SK-N-SH (cell line): ENCODE data around the gene PSMB9. TPM values are rescaled to one million over a fixed set of nuclear protein-coding genes. Genes with fewer than 3 reads are reported as not detected.

ENCODE experiments used
- CTCF ChIA-PET: fragments of 300-600, 350-600 bp; formaldehyde crosslinking; extraction: SDS; loops from one replicate; lab custom pipeline; 2021; lab: Yijun Ruan, JAX
- POLR2A ChIA-PET: fragments of 350-600 bp; sonication (Branson Sonifier 250); formaldehyde crosslinking; extraction: SDS; loops from one replicate; lab custom pipeline; 2020; ENCODE audit warnings: antibody characterized with exemption, inconsistent platforms; lab: Yijun Ruan, JAX
- DNase-seq: peaks from one replicate; pipeline ENCODE4 v3.0.0; 2012
- H2AFZ ChIP-seq: fragments of 200-600 bp; sonication (generic); 2 replicates; pipeline ENCODE4 v1.8.1; 2016; ENCODE audit warnings: antibody characterized with exemption, mild to moderate bottlenecking, low read depth
- H3F3A ChIP-seq: fragments of 200-600 bp; sonication (generic); replicated peaks from 2 replicates; pipeline ENCODE3; 2016; ENCODE audit warnings: antibody characterized with exemption, mild to moderate bottlenecking; ENCODE audit not compliant: insufficient read depth
- H3K27ac ChIP-seq, 2 experiments: fragments of 200-500 bp in 1 of 2; fragments of 200-600 bp in 1 of 2; sonication (Bioruptor generic) in 1 of 2; sonication (generic), shearing (Covaris generic) in 1 of 2; 2 replicates each; pipeline versions ENCODE4 v1.5.1 to v1.6.1; 2014 to 2016; ENCODE audit warnings: low read depth in 2 of 2, inconsistent platforms in 1 of 2, low read length in 1 of 2, mild to moderate bottlenecking in 1 of 2, mixed read lengths in 1 of 2
- H3K27me3 ChIP-seq: fragments of 200-600 bp; sonication (generic), shearing (Covaris generic); 2 replicates; pipeline ENCODE4 v1.6.1; 2016; ENCODE audit warnings: mixed run types; ENCODE audit not compliant: insufficient read depth
- H3K36me3 ChIP-seq, 2 experiments: fragments of 200-500 bp in 1 of 2; fragments of 200-600 bp in 1 of 2; sonication (Bioruptor generic) in 1 of 2; sonication (generic) in 1 of 2; replicated peaks in 1 of 2; 2 replicates each; pipeline versions ENCODE3 to v1.5.1; 2014 to 2016; ENCODE audit warnings: low read length in 1 of 2, mild to moderate bottlenecking in 1 of 2; ENCODE audit not compliant: insufficient read depth in 2 of 2, control insufficient read depth in 1 of 2
- H3K4me1 ChIP-seq, 2 experiments: fragments of 200-500 bp in 1 of 2; fragments of 200-600 bp in 1 of 2; sonication (Bioruptor generic) in 1 of 2; sonication (generic), shearing (Covaris generic) in 1 of 2; 2 replicates each; pipeline versions ENCODE4 v1.5.1 to v1.6.1; 2014 to 2016; ENCODE audit warnings: low read depth in 1 of 2, low read length in 1 of 2, mixed run types in 1 of 2; ENCODE audit not compliant: insufficient read depth in 2 of 2, control insufficient read depth in 1 of 2
- H3K4me2 ChIP-seq: fragments of 200-600 bp; sonication (generic), shearing (Covaris generic); 2 replicates; pipeline ENCODE4 v1.6.1; 2017; ENCODE audit warnings: mixed run types
- H3K4me3 ChIP-seq, 2 experiments: fragments of 200-500 bp in 1 of 2; fragments of 200-600 bp in 1 of 2; sonication (Bioruptor generic) in 1 of 2; sonication (generic), shearing (Covaris generic) in 1 of 2; 2 replicates each; pipeline versions ENCODE4 v1.5.1 to v1.8.1; 2014 to 2016; ENCODE audit warnings: low read depth in 2 of 2, inconsistent platforms in 1 of 2, low read length in 1 of 2, mild to moderate bottlenecking in 1 of 2, mixed read lengths in 1 of 2, moderate library complexity in 1 of 2
- H3K79me2 ChIP-seq: fragments of 200-600 bp; sonication (generic); 2 replicates; pipeline ENCODE4 v1.8.1; 2017; ENCODE audit warnings: mild to moderate bottlenecking; ENCODE audit not compliant: insufficient read depth
- H3K9ac ChIP-seq: fragments of 200-600 bp; sonication (generic); 2 replicates; pipeline ENCODE4 v1.6.1; 2017; ENCODE audit warnings: mixed run types
- H3K9me2 ChIP-seq: fragments of 200-600 bp; sonication (generic); 2 replicates; pipeline ENCODE4 v1.6.1; 2017; ENCODE audit warnings: mixed run types
- H3K9me3 ChIP-seq: fragments of 200-600 bp; sonication (generic); 2 replicates; pipeline ENCODE4 v1.6.1; 2017; ENCODE audit warnings: mixed run types, mild to moderate bottlenecking, moderate library complexity
- H4K20me1 ChIP-seq: fragments of 200-600 bp; sonication (generic); 2 replicates; pipeline ENCODE4 v1.6.1; 2017; ENCODE audit warnings: mild to moderate bottlenecking, mixed run types; ENCODE audit not compliant: insufficient read depth
- ELF1 ChIP-seq: IDR thresholded peaks from 2 replicates; pipeline ENCODE4 v1.4.0; 2012
- FOSL2 ChIP-seq: IDR thresholded peaks from 2 replicates; pipeline ENCODE4 v1.4.0; 2012; ENCODE audit warnings: low read depth, mild to moderate bottlenecking, moderate library complexity, borderline replicate concordance
- FOXJ3 ChIP-seq: sonication (generic); formaldehyde crosslinking; IDR thresholded peaks from 2 replicates; pipeline ENCODE4 v1.5.1; 2020; ENCODE audit warnings: mild to moderate bottlenecking, missing genetic modification reagents
- GATA2 ChIP-seq: sonication (generic); formaldehyde crosslinking; IDR thresholded peaks from 2 replicates; pipeline ENCODE4 v1.5.0; 2020; ENCODE audit warnings: mild to moderate bottlenecking, missing genetic modification reagents
- JUND ChIP-seq: IDR thresholded peaks from 2 replicates; pipeline ENCODE4 v1.4.0; 2012
- MXI1 ChIP-seq: IDR thresholded peaks from 2 replicates; pipeline ENCODE4 v1.6.1; 2012; ENCODE audit warnings: mild to moderate bottlenecking, low read depth, low read length, improper control_type of control experiment
- NFIC ChIP-seq: IDR thresholded peaks from 2 replicates; pipeline ENCODE4 v1.4.0; 2012; ENCODE audit warnings: borderline replicate concordance
- PBX3 ChIP-seq: IDR thresholded peaks from 2 replicates; pipeline ENCODE4; 2012
- POLR2AphosphoS5 ChIP-seq: IDR thresholded peaks from 2 replicates; pipeline ENCODE4 v1.6.1; 2012; ENCODE audit warnings: low read depth, low read length
- SIN3A ChIP-seq: IDR thresholded peaks from 2 replicates; pipeline ENCODE4 v1.6.1; 2012; ENCODE audit warnings: low read depth, mild to moderate bottlenecking, low read length, moderate library complexity, borderline replicate concordance
- SMC3 ChIP-seq: IDR thresholded peaks from 2 replicates; pipeline ENCODE4 v1.6.1; 2012; ENCODE audit warnings: low read depth, low read length, improper control_type of control experiment
- TCF12 ChIP-seq: IDR thresholded peaks from 2 replicates; pipeline ENCODE4 v1.4.0; 2012
- USF1 ChIP-seq: IDR thresholded peaks from 2 replicates; pipeline ENCODE4 v1.4.0; 2012; ENCODE audit warnings: low read depth, borderline replicate concordance
- USF2 ChIP-seq: fragments of 150-350 bp; IDR thresholded peaks from 2 replicates; pipeline ENCODE4 v1.6.1; 2017; ENCODE audit warnings: antibody characterized with exemption, low read length, low read depth, borderline replicate concordance
- WGBS: methylation state at CpG from one replicate; pipeline ENCODE4 v1.1.6; 2017; ENCODE audit warnings: low lambda C conversion rate; 5-methylcytosine and 5-hydroxymethylcytosine counted together
- polyA plus RNA-seq, 3 experiments: library from polyadenylated mRNA; depleted of rRNA; stranded (reverse); fragments of >200 nt; gene quantifications; 2 replicates each; pipeline ENCODE4 v1.2.3, GENCODE V29; 2012
- TF ChIP-seq, protein P1 (sequence below): fragments of 200-600 bp; sonication (generic); IDR thresholded peaks from 2 replicates; pipeline ENCODE4 v1.6.1; 2017; ENCODE audit warnings: antibody characterized with exemption, mild to moderate bottlenecking, moderate library complexity

The PSMB9 gene
- polyA plus RNA-seq, 1 of the 3 experiments (the other 2 are of a cell fraction): 83.7 TPM

DNA sequence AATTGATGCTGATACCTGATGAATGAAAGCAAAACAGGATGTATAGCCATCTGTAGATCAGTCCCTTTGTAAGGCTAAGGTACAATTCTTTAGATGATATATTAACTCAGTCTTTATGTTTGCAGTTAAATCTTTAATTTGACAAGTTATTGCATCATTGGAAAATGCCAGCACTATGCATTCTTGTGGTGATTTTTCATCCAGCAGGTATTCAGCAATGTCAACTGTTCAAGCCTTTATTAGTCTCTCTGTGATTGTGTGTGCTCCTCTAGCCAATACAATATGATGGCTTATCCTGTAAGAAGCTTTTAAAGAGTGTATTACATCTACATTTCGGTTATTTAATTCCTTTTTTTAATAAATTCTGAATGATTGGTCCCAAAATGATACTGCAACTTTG, 52.5 kb downstream of the PSMB9 start:
- CTCF ChIA-PET: interaction anchor here (0.9 to 1.2 kb wide), 3 partner anchors 16 to 291 kb away, joined by 3 to 7 read pairs (median 3); no protein-coding TSS in a partner anchor
- TF ChIP-seq, protein P1, sequence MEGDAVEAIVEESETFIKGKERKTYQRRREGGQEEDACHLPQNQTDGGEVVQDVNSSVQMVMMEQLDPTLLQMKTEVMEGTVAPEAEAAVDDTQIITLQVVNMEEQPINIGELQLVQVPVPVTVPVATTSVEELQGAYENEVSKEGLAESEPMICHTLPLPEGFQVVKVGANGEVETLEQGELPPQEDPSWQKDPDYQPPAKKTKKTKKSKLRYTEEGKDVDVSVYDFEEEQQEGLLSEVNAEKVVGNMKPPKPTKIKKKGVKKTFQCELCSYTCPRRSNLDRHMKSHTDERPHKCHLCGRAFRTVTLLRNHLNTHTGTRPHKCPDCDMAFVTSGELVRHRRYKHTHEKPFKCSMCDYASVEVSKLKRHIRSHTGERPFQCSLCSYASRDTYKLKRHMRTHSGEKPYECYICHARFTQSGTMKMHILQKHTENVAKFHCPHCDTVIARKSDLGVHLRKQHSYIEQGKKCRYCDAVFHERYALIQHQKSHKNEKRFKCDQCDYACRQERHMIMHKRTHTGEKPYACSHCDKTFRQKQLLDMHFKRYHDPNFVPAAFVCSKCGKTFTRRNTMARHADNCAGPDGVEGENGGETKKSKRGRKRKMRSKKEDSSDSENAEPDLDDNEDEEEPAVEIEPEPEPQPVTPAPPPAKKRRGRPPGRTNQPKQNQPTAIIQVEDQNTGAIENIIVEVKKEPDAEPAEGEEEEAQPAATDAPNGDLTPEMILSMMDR: no peak
- peak; percentile 28; the same call in 1 of the 2 replicates for TF ChIP-seq PBX3
- TF ChIP-seq MXI1: no peak
- TF ChIP-seq FOSL2: peak; percentile 41; the same call in 1 of the 2 replicates
- TF ChIP-seq, all 33 proteins: peak for 2

GRCh38 chr6:32908897-32909296, 54.9 kb downstream of the PSMB9 start:
- Histone ChIP-seq H2AFZ (no peak overlapping the region), H3K9ac (no peak overlapping the region), H3K79me2 (no peaks in the 10 kb centered on the region), H3K9me3 (no peaks in the 10 kb centered on the region), H3K27me3 (no peaks in the 10 kb centered on the region; the same call in 1 of the 2 replicates), H3K27ac (no peak overlapping the region), H4K20me1 (no peaks in the 10 kb centered on the region), H3F3A (peaks cover 6% of the 10 kb centered on the region), H3K4me2 (no peak overlapping the region), H3K36me3 (no peaks in the 10 kb centered on the region), H3K9me2 (no peaks in the 10 kb centered on the region), H3K4me1 (no peaks in the 10 kb centered on the region), H3K4me3 (no peak overlapping the region)
- ChIA-PET POLR2A (no interaction called here), CTCF (interaction anchor here (0.7 to 2.3 kb wide), 4 partner anchors 25 to 211 kb away, joined by 3 to 8 read pairs (median 4); no protein-coding TSS in a partner anchor)
- 86% methylated on average over 2 of the region's 2 CpGs for WGBS
- DNase-seq: no peak
- TF ChIP-seq PBX3 (no peak), FOXJ3 (CRISPR knock-in tag) (no peak), USF2 (no peak), ELF1 (no peak), TCF12 (no peak), JUND (no peak), GATA2 (CRISPR knock-in tag) (no peak), SIN3A (no peak), NFIC (no peak), POLR2AphosphoS5 (no peak), USF1 (no peak), SMC3 (no peak)

More for the DNA sequence above, 52.5 kb downstream of the PSMB9 start:
- Histone ChIP-seq H3K4me1 (no peaks in the 10 kb centered on the region), H2AFZ (no peak overlapping the region), H4K20me1 (no peaks in the 10 kb centered on the region), H3K4me3 (no peak overlapping the region), H3K79me2 (no peaks in the 10 kb centered on the region), H3K9ac (no peak overlapping the region), H3K36me3 (peaks cover 0 to 3% of the 10 kb centered on the region in 2 experiments), H3K27me3 (no peaks in the 10 kb centered on the region), H3K4me2 (no peak overlapping the region), H3K27ac (no peak overlapping the region), H3K9me2 (no peaks in the 10 kb centered on the region), H3K9me3 (no peaks in the 10 kb centered on the region), H3F3A (peaks cover 6% of the 10 kb centered on the region)
- WGBS: 6% methylated on average over 1 of the region's 1 CpG
- POLR2A ChIA-PET: no interaction called here
- DNase-seq: no peak
